LHCN-M2 (cell line): ENCODE data around the gene ZNRD2. TPM values are rescaled to one million over a fixed set of nuclear protein-coding genes. Genes with fewer than 3 reads are reported as not detected.

Source experiments
- DNase-seq: peaks from one replicate; pipeline ENCODE4 v3.0.0-alpha.2; 2012; ENCODE audit warnings: low read depth
- total RNA-seq: library from RNA; depleted of rRNA; stranded (reverse); fragments of >200 nt; gene quantifications from 2 replicates; pipeline ENCODE4 v1.2.3, GENCODE V29; 2014

ZNRD2 gene
- total RNA-seq, 1 experiment from 2014 or later = 57.8 TPM

- no peak for DNase-seq
Observed at GRCh38 chr11:65610404-65610803, 40.1 kb downstream of the ZNRD2 start.

DNA sequence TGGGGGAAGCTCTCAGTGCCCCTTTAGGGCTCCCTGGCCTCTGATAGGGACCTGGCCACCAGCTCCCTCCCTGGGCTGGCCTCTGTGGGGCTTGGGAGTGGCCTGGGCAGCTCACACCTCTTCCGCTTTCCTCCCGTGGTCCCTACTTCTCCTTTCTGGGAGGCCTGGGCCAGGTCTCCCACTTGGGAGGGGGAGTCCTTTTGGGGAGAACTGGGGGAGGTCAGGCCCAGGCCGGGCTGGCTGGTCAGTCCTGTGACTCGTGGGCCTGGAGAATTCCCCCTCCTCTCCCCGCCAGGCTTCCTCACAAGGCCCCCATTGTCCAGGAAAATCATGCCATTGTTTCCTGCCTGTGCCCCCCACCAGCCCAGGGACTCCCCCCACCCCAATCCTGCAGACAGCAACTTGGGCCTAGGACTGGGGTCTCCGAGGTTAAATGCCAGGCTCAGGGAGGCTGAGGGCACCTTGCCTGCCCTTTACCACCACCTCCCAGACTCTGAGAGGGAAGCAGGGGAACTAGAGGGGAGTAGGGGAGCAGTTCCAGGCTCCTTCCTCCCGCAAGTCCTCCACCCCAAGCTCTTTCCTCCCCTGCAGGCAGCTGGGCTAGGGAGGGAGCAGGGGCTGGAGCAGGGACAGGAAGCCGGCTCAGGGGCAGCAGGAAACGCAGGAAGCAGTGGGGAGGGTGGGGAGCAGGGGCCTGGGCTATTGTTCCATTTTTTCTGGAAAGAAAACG is 40.9 kb downstream of the ZNRD2 start:
- DNase-seq = no peak

DNA sequence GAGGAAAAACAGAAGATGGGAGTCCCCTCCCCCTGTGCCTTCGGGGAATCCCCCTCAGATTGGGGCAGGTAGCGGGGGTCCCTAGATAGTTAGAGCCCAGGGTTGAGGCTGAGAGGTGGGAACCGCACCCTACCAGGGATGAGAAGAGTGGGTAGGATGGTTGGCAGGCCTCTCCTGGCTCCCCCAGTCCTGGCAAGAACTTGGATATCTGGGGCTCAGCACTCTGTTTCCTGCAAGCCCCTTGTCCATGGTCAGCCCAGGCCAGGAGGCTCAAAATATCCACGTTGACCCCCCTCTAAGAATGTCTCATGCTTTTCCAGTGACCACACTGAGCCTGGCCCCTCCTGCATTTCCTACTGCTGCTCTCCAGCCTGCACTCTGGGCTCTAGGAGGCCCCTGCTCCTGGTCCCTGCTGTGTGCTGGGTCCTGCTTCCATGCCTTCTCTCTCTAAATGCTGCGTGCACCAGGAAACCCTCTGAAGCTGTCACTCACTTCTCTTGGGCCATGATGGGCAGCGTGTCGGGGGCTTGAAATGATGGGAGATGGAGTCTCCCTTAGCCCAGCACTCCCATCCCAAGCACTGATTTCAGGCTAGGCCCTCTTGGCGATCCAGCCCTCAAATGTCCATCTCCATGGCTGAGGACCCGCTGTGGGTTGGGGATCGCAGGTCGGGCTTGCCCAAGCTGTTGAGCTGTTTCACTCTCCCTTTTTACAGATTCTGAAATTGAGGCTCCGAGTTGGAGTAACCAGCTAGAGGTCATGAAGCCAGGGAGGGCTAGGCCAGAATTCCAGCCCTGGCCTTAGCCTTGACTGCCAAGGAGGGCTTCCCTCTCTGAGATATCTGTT is 41.7 kb downstream of the ZNRD2 start:
- DNase-seq = no peak

DNA sequence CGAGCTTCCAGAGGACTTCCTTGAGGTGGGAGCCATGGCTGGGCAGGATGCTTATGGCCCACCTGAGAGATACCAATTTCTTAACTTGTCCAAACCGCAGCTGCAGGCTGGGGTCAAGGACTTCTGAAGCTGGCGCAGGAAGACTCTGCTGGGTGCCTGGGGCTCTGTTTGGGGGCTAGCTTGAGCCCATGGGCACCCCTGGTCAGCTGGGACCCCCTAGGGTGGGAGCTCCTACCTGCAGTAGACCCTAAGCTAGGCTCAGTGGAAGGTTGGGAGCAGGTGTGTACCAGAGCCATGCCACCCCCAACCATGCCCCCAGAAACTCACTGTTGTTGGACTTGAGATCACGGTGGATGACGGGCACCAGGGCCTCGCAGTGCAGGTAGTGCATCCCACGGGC is 42.4 kb downstream of the ZNRD2 start:
- DNase-seq = no peak

DNA sequence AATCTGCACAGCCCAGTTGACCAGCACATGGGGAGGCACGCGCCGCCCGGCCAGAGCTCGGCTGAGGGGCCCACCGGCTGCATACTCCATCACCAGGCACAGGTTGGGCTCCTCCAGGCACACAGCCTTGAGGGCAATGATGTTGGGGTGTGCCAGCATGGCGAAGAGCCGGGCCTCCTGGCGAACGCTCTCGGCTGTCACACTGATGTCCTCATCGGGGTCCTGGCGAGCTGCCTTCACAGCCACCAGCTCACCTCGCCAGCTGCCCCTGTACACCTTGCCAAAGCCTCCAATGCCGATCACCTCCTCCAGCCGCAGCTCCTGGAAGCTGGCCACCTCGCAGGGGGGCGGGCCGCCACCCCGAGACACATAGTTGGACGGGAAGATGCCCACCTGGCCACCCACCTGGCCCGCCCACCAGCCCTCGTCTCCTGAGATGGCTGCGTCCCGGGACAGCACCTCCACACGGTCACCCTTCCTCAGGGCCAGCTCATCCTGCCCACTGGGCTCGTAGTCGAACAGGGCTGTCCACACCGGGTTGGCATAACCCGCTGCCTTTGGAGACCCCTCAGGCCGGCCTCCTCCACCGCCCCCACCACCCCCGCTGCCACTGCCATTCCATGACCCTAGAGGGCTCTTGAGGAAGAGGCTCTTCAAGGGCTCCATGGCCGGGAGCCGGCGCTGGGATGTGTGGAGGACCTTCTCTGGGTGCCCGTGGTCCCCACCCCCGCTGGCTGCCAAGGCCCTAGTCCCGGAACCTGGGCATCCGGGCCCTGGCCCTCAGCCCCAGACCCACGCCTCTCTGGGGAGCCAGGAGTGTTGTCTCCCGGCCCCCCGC is 43.0 kb downstream of the ZNRD2 start:
- DNase-seq = no peak

DNA sequence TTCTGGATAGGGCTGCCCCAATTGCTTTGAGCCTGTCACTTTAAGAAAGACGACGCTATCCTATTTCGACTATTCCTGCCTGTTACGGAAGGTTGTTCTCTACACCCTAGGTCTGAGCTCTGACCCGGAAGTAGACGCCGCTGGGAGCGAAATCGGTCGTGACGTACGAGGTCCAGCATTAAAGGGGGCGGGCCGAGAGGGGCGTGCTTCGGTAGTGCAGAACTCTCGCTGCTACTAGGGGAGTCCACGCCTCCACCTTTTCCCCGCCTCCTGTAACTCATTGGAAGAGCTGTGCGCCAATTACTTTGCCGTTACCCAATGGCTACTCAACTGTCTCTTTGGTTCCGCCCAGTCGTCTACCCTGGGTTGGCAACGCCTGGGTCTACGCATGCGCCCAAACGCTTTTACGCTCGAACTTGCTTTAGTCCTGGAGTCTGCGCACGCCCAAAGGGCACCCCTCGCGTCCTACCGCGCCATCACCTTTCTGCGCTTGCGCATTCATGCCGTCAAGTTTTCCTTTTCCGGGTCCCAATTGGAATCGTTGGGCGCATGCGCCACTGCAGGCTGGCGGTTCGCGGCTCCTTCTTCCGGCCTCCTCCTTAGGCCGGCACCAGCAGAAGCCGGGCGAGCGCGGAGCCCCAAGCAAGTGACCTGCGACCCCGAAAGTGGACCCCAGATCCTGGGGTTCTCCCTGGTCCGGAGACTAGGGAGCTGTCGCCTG is 45.1 kb downstream of the ZNRD2 start, which contains the start of gene PCNX3:
Gene PCNX3, plus strand, starts transcription at position 548 of the 721 bp plus-strand sequence. CDS start 536 bp downstream, outside the sequence.
- DNase-seq = peak; percentile 100

GRCh38 chr11:65615950-65616574 is 45.8 kb downstream of the ZNRD2 start:
- DNase-seq = no peak

GRCh38 chr11:65616575-65617001 is 46.3 kb downstream of the ZNRD2 start:
- no peak for DNase-seq

- no peak for DNase-seq
Observed at GRCh38 chr11:65617136-65617850, 47.0 kb downstream of the ZNRD2 start.

DNA sequence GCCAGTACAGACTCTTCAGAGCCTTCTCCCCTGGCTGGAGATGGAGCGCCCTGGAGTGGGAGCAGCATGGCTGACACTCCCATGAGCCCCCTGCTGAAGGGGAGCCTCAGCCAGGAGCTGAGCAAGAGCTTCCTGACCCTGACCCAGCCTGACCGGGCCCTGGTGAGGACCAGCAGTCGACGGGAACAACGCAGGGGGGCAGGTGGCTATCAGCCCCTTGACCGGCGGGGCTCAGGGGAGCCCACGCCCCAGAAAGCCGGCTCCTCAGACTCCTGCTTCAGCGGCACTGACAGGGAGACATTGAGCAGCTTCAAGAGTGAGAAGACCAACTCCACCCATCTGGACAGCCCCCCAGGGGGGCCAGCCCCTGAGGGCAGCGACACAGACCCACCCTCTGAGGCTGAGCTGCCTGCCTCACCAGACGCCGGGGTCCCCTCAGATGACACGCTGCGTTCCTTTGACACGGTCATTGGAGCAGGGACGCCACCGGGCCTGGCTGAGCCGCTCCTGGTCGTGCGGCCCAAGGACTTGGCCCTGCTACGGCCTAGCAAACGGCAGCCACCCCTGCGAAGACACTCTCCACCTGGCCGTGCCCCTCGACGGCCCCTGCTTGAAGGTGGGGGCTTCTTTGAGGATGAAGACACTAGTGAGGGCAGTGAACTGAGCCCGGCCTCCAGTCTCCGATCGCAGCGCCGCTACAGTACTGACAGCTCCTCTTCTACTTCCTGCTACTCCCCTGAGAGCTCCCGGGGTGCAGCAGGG is 47.9 kb downstream of the ZNRD2 start:
- no peak for DNase-seq

- DNase-seq = no peak
Observed at GRCh38 chr11:65618763-65619162, 48.5 kb downstream of the ZNRD2 start.

DNA sequence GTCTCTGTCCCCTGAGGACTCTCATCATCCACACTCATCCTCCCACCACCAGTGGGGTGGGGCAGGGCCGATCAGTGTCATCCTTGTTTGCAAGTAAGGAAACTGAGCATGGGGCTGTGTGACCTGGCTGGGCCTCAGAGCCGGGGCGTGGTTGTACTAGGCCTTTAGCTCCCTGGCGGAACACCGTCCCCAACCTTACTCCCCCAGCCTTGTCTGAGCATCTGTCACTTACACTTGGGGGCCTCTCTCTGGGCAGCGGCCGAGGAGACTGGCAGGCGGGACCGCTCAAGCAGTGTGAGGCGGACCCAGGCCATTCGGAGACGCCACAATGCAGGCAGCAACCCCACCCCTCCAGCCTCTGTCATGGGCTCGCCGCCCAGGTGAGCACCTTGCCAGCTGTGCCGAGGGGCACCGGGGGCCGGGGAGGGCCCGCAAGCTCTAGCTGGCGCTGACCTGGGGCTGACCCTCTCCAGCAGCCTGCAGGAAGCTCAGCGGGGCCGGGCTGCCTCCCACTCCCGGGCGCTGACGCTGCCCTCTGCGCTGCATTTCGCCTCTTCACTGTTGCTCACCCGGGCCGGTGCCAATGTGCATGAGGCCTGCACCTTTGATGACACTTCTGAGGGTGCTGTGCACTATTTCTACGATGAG is 49.1 kb downstream of the ZNRD2 start:
- no peak for DNase-seq

- DNase-seq = no peak
Observed at GRCh38 chr11:65620666-65621065, 50.4 kb downstream of the ZNRD2 start.

DNA sequence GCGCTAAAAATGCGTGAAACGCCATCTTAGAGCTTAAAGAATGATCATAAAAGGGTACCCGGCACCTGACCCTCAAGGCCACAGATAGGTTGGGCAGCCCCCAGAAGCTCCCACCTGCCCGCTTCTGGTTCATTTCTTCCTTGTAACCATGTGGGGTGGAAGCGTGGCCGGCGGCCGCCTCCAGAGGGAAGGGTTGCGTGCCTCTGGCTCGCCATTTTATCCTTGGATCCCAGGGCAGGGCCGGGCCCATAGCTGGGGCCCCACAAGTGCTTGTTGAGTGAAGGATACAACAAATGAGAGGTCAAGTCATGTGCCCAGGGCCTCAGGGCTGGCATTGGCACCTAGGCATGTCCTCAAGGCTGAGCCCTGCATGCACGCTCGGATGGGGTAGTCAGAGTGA is 51.2 kb downstream of the ZNRD2 start:
- DNase-seq = no peak
